Cortex of kidney (tissue), 1 donor: ENCODE results near the gene KHDRBS1.
"Not testable (repeated sequence)": the region's sequence is repeated elsewhere in the genome, so short reads cannot be mapped to it uniquely, and the experiment has no call there.

ENCODE experiments used
- DNase-seq: peaks from one replicate; lab custom pipeline; 2025; lab: John Stamatoyannopoulos, UW

The KHDRBS1 gene

DNA sequence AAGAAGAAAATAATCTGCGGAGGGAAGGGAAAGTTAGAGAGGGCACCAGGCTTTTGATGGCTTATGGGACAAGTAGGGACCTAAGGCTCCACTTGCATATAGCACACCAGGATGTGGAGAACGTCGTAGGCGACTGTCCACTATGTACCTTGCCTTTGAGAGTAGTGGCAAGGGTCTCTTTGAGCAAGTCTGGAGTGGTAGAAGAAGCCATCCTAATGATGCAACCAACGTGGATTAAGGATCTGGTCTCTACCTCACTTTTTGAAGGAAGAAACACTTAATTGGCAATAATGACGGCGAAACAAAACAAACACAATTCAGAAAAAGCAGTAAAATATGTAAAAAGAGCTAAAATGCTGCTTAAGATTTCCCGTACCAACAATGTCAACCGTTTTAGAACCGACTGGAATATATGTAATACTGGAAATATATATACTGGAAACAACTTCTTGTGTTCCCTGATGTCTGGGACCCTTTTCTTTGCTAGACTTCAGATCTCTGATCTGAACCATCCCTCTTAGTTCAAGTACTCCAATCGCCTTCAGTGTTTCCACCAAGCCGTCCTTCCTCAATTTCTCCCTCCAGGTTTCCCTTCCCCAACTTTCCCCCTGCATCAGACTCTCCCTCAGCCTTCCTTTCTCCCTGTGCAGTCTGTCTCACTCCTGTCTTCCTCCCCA lies 821 bp upstream of the KHDRBS1 start:
- no peak for DNase-seq

DNA sequence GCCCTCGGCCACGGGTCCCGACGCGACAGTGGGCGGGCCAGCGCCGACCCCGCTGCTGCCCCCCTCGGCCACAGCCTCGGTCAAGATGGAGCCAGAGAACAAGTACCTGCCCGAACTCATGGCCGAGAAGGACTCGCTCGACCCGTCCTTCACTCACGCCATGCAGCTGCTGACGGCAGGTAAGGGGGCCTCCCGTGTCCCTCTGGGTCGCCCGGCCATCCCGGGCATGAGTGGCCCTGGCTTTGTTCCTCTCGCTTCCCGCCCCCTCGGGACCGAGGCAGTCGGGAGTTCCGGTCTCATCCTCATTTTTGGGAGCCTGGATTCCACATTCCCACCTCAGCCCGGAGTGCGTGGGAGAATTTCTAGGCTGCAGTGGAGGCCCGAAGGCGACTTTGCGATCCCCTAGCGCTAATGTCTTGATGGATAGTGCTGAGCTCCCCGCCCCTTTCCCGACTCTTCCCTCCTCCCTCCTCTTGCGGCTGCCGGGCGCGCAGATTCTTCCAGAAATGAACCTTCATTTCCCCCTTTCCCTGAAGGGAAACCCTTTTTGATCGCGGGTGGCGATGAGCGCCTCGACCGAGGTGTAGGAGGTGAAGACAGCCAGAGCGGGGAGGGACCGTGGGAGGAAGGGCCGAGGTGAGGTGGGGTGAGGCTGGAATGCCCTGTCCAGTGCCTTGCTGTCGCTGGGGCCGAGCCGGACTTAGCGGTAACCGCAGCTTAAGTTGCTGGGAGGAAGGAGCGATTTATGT lies 705 bp downstream of the KHDRBS1 start:
- no peak for DNase-seq

DNA sequence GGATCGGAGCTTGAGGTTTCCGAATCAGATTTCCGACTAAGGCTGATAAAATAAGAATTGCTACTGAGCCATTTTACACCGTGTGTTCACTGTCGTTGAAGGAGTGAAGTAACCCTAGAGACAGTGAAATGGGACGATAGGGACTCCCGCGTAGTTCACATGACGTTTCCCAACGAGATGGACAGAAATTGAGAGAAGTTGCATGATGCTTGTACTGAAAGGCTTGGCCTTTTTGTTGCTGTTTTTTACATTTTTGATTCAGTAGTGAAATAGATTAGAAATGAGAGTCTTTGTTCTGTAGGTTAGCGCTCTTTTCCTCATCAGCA lies 1.2 kb downstream of the KHDRBS1 start:
- no peak for DNase-seq

DNA sequence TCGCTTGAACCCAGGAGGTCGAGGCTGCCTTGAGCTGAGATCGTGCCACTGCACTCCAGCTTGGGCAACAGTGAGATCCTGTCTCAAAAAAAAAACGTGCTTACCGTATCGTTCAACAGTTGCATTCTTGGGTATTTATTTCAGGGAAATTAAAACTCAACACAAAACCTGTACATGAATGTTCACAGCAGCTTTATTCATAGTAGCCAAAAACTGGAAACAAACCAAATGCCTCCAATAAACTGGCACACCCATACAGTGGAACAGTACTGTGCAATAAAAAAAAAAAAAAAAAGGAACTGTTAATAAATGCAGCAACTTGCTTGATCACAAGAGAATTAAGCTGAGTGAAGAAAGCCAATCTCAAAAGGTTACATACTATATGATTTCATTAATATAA lies 6.7 kb downstream of the KHDRBS1 start:
- no peak for DNase-seq

DNA sequence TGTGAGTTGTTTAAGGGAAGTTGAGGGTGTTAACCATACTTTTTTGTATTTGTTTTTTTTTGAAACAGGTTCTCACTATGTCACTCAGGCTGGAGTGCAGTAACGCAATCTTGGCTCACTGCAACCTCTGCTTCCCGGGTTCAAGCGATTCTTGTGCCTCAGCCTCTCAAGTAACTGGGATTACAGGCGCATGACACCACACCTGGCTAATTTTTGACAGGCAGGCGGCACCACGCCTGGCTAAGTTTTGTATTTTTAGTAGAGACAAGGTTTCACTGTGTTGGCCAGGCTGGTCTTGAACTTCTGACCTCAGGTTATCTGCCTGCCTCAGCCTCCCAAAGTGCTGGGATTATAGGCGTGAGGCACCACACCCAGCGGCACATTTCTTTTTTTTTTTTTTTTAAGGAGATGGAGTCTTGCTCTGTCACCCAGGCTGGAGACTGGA lies 7.9 kb downstream of the KHDRBS1 start:
- not testable (repeated sequence) for DNase-seq

DNA sequence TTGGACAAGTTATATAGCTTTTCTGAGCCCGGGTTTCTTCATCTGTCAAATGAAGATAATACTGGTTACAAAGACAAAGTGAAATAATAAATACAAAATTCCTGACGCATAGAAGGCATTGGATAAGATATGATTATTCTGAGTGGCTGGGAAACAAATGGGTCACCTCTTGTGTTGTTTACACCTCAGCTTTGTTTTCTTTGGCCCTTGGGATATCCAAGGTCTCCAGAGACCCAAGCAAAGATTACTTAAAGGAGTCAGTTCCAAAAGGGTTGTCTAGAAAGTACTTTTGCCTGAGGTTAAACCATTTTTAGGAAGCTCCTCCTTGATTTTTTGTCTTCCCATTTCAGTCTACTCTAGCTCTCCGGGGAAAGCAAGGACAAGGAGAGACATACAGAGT lies 9.7 kb downstream of the KHDRBS1 start:
- DNase-seq, result no peak

DNA sequence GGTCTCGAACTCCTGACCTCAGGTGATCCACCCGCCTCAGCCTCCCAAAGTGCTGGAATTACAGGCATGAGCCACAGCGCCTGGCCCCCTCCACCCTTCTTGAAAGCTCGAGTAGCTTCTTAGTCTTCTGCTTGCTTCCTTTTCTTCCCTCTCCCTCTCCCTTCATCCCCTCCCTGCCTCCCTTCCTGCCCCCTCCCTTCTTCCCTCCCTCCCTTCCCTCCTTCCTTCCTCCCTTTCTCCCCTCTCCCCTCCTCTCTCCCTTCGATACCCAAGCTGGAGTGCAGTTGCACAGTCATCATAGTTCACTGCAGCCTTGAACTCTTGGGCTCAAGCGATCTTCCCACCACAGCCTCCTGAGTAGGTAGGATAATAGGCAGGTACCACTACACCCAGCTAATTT lies 11.8 kb downstream of the KHDRBS1 start:
- no peak for DNase-seq

DNA sequence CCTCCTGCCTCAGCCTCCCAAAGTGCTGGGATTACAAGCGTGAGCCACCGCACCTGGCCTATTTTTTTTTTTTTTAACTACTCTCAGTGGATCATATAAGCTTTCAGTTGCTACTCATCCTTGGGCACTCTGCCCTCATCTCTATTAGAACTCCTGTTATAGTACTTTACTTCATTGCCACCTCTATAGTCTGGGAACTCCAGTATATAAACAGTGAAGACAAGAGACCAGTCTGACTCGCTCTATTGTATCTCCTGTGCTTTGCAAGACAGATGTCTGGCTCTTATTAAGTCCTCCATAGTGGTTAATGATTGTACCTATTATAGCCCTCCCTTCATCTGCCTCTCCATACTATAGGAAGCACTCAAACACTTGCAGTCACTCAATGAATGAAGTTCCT lies 15.1 kb downstream of the KHDRBS1 start:
- no peak for DNase-seq

DNA sequence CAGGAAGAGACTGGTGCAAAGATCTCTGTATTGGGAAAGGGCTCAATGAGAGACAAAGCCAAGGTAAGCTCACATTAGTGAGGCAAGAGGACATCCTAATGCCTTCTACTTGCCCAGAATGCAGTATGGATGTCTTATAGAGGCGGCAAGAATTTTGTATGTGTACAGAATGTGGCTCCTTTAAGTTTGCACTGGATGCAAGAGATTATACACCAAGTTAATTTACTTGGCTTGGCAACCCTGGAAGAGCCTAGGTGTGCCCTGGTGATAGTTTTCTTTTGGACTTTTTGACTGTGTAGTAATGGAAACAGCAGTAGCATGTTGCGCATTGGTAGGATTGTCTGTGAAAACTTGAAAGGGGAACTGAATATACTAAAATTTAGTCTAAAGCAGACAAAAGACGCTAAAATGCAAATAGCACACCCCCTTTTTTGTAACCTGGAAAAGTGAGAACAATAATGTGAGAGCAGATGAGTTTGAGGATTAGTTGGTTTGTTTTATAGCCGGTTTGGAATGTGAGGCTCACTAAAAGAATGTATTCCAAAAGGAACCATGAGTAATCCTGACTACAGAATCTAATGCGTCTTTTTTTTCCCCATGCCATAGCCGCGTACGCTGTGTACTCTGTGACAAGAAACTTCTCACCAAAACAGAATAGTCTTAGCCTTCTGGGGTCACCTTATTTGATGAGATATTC lies 18.1 kb downstream of the KHDRBS1 start:
- no peak for DNase-seq

DNA sequence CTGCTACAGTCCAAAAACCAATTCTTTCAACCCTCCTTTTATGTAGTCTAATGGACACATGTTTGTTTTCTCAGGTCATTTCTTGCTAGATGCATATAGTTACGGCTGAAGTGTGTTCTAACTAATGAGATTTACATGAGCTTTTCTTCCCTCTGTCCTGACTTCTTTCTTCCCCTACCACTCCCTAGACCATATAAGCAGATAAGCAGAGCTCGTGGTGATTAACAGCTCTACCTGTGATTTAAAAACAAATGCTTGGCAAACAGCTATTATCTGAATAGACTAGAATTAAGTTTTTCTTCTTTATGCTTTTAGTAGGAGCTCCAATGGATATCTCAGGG lies 18.6 kb downstream of the KHDRBS1 start:
- DNase-seq, result no peak

DNA sequence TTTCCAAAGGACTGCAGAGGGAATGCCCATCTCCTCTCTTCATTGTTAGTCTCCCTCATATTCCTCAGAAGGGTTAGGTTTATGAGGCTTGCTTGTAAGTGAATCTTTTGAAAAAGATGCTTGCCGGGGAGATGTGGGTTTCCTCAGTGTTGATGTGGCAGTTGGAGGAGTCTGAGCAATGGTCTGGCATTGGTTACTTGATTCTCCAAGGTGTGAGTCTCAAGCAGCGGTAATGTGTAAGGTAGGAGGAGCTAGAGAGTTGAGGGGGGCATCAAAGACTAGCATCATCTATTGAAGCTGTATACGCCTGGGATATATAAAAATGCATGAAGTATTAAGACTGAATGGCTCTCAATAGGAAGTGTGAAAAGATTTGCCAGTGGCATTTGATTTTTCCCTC lies 21.5 kb downstream of the KHDRBS1 start:
- DNase-seq, result no peak

DNA sequence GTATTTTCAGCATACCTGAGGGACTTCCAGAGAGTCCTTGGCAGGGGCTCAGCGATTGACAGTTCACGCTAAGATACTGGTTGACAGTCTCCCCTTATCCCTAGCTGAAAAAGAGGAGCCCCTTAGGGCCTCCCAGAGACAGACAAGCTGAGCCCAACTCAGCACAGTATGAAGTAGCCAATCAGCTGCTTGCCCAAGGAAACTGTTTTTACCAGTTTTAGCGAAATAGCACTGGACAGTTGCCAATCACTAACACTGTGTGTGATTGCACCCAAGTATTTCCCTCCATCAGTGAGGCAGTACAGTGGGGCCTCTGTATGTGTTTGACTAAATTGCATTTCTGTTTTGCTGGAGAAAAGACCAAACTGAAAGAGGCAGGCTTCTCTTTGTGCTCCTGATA lies 27.0 kb downstream of the KHDRBS1 start:
- no peak for DNase-seq

DNA sequence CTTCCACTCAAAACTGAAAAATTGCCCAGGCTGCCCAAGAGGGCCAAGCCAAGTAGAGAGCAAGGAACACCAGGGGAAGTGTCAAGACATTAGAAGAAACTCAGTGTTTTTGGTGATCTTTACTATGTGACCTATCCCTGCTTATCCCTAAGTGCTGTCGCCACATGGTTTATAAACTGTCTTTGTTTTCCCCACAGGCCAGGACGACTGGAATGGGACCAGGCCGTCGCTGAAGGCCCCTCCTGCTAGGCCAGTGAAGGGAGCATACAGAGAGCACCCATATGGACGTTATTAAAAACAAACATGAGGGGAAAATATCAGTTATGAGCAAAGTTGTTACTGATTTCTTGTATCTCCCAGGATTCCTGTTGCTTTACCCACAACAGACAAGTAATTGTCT lies 28.7 kb downstream of the KHDRBS1 start:
- no peak for DNase-seq

DNA sequence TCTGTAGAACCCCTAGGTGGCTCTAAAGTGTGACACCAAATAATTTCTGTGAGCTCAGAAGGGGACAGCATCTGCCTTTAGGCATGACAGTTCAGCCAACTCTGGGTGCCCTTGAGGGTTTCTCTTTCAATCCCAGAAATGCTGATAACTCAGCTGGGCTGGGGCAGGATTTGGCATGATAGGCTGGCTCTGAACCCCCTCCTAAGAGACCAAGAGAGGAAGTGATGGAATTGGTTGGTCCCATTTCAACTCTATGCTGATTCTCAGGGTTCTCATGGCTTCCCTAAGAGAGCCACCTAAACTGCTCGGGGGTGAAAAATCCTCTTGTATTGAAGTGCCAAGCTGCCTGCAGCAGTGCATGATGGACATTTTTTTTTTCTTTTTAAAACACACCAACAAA lies 30.6 kb downstream of the KHDRBS1 start:
- DNase-seq, result no peak

DNA sequence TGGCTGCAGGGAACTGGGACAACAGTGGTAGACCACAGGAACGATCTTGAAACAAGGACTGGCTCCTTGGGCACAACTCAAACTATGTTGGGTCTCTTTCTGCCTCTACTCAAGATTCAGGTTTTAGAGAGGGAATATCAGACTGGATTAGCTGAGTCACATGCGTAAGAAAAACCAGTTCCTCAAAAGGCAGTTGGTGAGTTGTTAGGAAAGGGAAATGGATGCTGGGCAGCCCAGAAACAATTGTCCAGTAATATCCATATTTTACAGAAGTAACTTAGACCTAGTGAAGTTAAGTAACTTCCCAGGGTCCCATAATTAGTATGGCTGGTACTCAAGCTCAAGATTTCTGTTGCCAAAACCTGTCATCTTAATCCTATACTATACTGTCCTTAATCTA lies 32.1 kb downstream of the KHDRBS1 start:
- no peak for DNase-seq

DNA sequence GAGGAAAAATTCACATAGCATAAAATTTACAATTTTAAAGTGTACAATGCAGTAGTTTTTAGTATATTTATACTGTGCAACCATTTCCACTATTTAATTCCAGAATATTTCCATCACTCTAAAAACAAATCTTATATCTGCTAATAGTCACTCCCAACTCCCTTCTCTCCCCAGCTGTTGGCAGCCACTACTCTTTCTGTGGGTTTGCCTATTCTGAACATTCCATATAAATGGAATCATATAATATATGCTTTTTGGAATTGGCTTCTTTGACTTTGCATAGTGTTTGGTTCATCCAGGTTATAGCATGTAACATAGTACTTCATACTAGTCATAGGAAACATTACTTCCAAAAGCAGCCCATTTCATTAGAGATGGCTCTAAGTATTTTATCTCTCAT lies 34.0 kb downstream of the KHDRBS1 start:
- DNase-seq, result no peak

DNA sequence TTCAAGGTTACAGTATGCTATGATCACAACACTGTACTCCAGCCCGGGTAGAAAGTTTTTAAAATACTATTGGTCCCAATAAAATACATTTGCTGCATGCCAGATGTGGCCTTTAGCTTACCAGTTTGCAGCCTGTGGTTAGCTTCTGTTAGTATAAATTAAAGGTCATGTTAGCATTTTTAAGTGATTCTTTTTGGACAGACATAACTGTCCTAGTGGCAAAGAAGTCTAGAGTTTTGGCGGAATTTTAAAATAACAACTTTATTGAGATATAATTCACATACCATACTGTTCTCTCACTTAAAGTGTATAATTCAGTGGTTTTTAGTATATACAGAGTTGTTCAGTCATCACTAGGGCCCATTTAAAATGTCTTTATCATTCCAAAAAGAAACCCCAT lies 34.8 kb downstream of the KHDRBS1 start:
- DNase-seq, result no peak

DNA sequence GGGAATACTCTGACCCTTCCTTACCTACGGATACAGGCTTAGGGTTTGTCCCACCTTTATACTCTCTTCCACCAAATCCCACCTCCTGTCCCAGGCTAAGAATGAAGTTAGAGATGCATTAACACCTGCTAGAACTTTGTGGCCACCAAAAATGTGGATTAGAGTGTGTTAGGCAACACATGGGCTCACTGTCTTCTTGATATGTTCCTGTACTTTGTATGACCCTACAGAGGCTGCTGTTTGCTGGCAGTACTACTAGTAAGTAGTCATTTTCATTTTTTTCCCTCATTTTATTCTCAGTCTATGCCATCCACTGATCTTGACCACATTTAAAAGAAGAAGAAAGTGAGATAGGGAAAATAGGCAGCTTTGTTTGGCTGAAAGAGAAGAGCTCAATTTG lies 38.0 kb downstream of the KHDRBS1 start:
- no peak for DNase-seq

DNA sequence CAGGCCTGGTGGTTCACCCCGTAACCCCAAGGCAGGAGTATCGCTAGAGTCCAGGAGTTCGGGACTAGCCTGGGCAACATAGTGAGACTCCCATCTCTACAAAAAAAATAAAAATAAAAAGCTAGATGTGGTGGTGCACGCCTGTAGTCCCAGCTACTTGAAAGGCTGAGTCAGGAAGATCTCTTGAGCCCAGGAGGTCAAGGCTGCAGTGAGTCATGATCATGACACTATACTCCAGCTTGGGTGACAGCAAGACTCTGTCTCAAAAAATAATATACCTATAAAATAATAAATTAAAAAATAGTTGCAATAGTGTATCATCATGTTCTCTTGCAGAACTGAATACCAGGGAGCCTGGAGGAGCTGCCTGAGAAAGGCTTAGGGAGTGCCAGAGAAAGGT lies 39.2 kb downstream of the KHDRBS1 start:
- DNase-seq, result no peak

DNA sequence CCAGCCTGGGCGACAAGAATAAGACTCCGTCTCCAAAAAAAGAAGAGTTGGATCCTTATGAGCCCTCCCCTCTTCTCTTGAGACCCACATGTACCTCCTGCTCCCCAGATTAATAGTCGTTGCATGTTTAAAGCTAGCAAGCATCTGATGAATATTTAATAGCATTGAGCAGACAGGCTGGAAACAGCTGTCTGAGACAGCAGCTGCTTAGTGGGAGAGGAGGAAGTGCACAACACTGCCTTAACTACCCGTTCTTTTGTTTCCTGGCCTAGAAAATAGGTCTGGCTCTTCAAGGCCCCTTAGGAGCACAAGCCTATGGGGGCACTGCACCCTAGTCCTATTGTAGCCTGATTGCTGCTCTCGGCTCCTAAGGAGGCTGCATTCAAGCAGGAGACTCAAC lies 41.7 kb downstream of the KHDRBS1 start:
- no peak for DNase-seq

DNA sequence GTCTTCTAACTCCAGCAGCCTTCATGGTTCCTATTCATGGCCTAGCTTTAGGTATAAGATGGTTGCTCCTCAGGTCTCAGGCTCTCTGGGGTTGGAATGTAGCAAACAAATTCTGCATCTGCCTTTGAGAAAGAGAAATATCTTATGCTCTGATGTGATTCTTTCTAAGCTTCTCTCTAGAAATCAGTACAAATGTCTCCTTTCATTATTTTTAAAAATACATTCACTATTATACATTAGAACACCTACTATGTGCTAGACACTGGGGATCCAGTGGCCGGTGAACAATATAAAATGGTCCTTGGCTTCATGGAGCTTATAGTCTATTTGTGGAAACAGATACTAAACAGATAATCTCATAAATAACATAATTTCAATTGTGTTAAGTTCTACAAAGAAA lies 42.9 kb downstream of the KHDRBS1 start:
- no peak for DNase-seq

DNA sequence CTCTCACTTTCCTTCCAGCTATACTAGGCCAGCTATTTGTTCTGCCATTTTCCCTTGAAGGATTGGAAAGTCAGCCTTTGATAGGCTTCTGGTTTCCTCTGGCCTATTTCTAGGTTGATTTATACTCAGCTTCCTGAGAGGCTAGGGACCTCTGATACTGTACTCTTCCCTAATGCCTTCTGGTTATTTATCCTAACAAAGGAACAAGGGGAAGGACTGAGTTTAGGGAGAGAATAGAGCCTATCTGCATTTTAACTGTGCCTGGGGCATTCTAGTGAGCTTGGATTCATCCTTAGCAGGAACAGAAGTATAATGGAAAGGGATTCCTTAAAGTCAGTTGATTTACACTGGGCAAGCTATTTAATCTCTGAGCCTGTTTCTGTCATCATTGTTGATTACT lies 47.2 kb downstream of the KHDRBS1 start:
- no peak for DNase-seq

DNA sequence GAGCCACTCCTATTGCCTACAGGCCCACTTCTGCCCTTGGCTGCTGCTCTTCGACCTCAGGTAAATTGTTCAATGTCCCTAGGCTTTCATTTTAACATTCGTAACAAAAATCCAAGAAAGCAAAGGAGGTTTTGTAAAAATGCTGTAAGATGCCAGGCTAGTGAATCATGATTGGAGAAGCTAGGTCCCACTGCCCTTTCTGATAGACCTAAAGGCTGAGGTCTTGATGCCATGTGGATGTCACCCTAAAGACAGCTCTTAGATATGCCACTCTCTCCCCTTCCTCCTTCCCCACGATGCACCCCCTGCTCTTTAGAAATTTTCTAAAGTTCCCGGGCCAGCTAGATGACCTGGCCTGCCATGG lies 49.2 kb downstream of the KHDRBS1 start:
- DNase-seq, result no peak

DNA sequence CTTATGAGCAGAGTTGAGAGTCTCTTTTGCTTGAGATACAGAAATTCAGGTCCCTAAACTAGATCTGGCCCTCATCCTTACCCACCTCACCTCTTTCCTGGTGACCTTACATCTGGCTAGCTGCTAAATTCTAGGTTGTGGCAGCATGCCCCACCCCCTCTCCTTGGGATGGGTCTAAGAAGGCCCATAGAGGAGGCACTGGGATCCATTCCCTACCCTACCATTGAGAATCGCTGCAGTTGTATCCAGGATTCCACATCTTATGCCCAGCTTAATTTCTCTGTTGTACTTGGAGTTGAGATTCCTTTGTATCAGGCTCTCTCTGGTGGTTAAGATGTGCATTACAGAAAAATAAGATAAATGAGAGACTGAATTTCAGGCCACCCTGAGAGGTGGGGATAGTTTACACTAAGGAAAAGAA lies 49.6 kb downstream of the KHDRBS1 start:
- no peak for DNase-seq
